Vagina (tissue), 2 donors: ENCODE results near the gene PSMD12.

Experiments
- CTCF ChIP-seq, 3 experiments: fragments of 450-650 bp in 2 of 3; fragments of 200-600 bp in 1 of 3; sonication (generic) in 1 of 3; IDR thresholded peaks; one replicate each; pipeline ENCODE4 v1.5.1; 2017 to 2019; ENCODE audit warnings: antibody characterized with exemption in 3 of 3, mild to moderate bottlenecking in 2 of 3, moderate library complexity in 2 of 3
- POLR2A ChIP-seq, 2 donors: fragments of 450-650 bp; IDR thresholded peaks; one replicate each; pipeline ENCODE4 v1.6.1; 2017; ENCODE audit warnings: antibody characterized with exemption in 2 of 2, mild to moderate bottlenecking in 2 of 2, moderate library complexity in 2 of 2

DNA sequence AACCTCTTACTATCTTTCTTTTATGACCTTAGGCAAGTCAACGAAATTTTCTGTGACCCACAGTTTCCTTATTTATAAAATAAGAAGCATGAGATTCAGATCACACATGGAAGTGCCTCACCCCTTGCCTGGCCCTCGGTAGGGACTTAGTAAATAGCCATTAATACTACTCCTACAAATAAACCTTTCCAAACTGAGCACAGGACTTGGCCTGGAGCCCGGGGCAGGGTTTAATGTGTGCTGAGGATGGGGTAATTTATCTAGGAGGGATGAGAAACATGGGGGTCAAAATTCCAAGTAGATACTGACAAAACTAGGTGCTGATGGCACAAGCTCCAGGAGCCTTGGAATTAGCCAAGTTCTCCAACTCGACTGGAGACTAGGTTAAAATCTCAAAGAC lies 45.7 kb upstream of the PSMD12 start:
- TF ChIP-seq CTCF (IDR thresholded peaks at IDR 0.05): no peak
- TF ChIP-seq POLR2A (IDR thresholded peaks at IDR 0.05): no peak
